Left colon (tissue), 2 donors: ENCODE data around the gene MCC. TPM values are rescaled to one million over a fixed set of nuclear protein-coding genes. Genes with fewer than 3 reads are reported as not detected.

Experiments used
- ATAC-seq: fragments of 200-7000 bp; cut with Tn5 transposase; one replicate; pipeline ENCODE4 v1.9.1; 2020; ENCODE audit warnings: mild to moderate bottlenecking, moderate library complexity
- DNase-seq, 2 donors: peaks; one replicate each; pipeline ENCODE4 v3.0.0-alpha.2; 2020
- intact Hi-C, 2 donors: fragments of 100-400 bp; cut with DNase I in 1 of 2; cut with micrococcal nuclease in 1 of 2; formaldehyde crosslinking; loops; one replicate each; pipeline versions ENCODE4 v1.11.2 to v1.14.0; 2022; cut with DNase I, micrococcal nuclease
- total RNA-seq, 2 donors: library from RNA; stranded (reverse); fragmentation: NEBNext Ultra II Directional; extraction: Animal tissue kit (Norgen Biotek cat#: 25700); gene quantifications; one replicate each; pipeline ENCODE4 v1.2.1, GENCODE V29; 2021
- donor health status: DM: no; HTN: no; CAD: no.
- donor health status: DM: yes; HTN: yes; CAD: no.

Gene MCC
- total RNA-seq, 2 donors from 2014 or later: 1.9 to 4.3 TPM

DNA sequence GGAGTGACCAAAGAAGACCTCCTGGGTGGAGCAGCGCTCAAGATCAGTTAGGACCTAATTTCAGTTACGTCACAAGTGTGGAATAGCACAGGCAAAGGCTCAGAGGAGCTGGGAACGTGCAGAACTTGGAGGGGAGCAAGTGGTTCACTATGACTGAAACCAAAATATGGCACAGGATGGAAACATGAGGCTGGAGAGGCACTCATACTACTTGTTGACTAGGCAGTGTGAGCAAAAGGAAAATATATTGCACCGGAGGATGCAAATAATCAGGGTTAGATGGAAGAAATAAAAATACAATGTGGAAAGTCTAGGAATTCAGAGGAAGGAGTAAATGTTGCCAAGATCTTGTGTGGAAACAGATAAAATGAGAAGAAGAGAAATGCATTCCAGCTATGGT is 363.3 kb downstream of the MCC start:
- ATAC-seq (no peak), DNase-seq (no peak)
- intact Hi-C loops: no loop called here

- DNase-seq (no peak), ATAC-seq (no peak)
- intact Hi-C loops: no loop called here
Measured at GRCh38 chr5:113124265-113124664, 364.0 kb downstream of the MCC start.

DNA sequence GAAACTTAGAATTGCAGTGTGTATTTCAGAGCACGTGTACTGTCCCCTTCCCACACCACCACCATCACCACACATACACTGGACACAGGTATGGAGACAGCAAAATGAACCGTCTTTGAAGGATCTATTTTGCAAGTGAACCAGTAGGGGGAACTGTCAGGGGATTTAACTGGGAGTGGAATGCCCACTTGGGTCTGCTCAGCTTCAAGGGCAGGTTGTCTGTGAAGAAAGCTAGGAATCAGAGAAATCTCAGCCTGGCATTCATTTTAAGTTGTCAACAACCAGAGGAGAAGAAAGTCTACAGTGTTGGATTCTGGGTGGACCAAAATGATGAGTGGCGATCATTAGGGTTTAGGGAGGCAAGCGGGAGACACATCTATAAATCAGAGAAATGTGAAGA is 364.6 kb downstream of the MCC start:
- DNase-seq (no peak), ATAC-seq (no peak)
- intact Hi-C loops: no loop called here

DNA sequence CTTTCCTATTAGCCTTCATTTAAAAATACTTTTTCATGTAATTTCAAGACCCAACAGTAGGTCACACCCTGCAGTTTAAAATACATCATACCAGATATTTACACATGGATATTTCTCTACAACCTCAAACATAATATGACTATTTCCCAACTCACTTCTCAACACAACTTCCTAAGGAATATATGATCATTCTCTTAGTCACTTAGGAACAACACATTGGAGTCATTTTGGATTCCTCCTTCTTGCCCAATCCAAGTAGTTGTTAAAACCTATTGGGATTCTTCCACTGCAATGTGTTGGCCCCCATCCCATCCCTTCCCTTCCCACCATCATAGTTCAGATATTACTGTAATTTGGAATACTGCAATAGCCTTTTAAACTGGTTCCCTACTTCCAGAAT is 366.2 kb downstream of the MCC start:
- intact Hi-C loops: no loop called here
- no peak for ATAC-seq
- DNase-seq: no peak

DNA sequence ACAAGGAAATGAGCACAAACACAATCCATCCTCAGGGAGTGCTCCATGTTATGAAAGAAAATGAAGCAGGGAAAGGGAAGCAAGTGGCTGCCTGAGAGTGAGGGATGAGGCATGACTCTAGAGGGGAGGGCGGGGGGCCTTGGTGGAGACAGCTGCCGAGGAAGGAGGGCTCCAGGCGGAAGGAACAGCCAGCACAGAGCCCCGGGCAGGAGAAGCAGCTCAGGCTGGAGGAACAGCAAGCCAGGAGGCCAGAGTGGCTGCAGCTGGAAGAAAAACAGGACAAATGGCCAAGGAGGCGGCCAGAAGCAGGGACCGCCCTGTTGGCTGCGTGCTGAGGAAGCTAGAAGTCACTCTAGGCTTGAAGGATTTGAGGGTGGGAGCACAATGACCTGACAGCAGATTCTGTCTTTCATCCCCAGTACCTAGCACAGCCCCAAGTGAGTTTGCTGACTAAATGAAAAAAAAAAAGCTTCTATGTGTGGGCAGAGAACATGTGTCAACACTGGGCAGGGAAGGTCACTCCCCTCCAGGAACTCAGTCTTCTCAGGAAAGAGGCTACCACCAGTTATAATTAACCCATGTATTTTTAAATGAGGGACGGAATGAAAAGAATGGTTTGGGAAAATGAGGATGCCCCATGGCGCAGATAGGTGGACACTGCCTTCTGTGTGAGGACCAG is 368.9 kb downstream of the MCC start:
- ATAC-seq (peak; percentile 15), DNase-seq (peak; percentile 31 to 36)
- intact Hi-C loops: no loop called here

GRCh38 chr5:113118765-113119164 is 369.5 kb downstream of the MCC start:
- ATAC-seq (no peak), DNase-seq (no peak)
- intact Hi-C loops: no loop called here

DNA sequence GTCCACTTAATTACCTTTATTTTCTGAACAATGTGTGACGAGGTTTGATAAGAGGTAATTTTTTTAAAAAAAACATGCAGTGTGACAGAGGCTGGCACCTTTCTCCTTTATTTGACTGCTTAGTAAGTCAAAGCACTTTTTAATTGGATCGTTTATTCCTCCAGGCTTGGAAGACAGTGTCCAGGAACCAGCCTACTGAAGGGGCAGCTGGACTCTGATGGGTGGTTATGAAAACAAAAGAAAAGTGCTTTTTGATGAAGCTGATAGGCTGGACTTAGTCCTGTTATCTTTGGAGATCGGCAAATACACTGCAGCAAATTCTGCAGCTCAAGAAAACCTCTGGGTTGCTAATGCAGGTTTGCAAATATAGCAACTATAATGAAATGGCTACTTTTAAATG is 370.0 kb downstream of the MCC start:
- no peak for DNase-seq
- intact Hi-C loops: no loop called here
- no peak for ATAC-seq

GRCh38 chr5:113117543-113118115 is 370.6 kb downstream of the MCC start:
- intact Hi-C loops: no loop called here
- DNase-seq (no peak), ATAC-seq (no peak)

DNA sequence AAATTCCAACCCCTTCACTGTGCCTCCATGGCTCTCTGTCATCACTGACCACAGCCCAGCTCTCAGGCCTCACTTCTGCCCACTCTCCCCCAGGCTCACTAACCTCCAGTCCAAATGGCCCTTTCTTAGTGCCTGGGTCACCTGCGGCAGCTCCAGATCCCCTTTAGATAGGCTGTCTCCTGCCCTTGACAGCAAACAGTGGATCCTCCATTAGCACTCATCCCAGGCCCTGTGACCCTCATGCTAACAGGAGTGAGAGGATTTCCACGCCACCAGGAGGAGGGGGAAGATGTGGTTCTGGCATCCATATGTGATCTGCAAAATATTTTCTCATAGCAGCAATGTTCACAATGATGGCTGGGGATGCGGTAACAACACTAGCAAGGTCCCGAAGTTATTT is 372.3 kb downstream of the MCC start:
- ATAC-seq: no peak
- no peak for DNase-seq
- intact Hi-C loops: no loop called here

GRCh38 chr5:113115061-113115460 is 373.2 kb downstream of the MCC start:
- DNase-seq: no peak
- intact Hi-C loops: no loop called here
- no peak for ATAC-seq

DNA sequence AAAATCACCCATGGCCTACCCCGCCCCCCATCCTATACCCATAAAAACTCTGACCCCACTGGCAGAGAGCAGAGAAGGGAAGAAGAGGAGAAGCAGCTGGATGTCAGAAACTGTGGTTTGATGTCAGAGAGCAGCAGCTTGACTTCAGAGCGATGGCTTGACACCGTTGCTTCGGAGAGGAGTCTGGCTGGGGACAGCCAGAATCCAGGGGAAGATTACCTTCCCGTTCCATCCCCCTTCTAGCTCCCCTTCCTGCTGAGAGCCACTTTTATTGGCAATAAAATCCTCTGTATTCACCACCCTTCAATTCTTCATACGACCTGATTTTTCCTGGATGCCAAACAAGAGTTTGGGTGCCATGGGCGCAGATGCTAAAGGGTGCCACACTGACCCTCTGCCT is 373.7 kb downstream of the MCC start:
- ATAC-seq (no peak), DNase-seq (no peak)
- intact Hi-C loops: no loop called here

GRCh38 chr5:113112435-113112834 is 375.8 kb downstream of the MCC start:
- no peak for DNase-seq
- intact Hi-C loops: no loop called here
- ATAC-seq: no peak

DNA sequence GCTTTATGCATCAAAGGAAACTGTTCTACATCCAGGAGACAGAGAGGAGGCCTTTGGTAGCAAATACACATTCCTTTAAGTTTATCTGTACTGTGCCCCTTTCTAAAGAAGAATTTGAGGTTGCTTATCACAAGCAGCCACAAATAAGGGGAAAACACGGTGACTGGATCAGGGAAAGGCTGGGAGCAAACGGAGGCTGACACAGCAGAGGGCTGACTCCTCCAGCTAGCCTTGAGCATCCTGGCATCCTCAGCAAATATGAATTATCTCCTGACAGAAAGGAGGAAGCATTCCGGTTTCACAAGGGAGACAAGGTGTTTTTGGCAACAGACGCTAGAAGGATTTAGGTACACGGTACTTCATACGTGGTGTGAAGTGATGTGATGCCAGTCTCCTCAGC is 378.1 kb downstream of the MCC start:
- no peak for DNase-seq
- intact Hi-C loops: no loop called here
- ATAC-seq: no peak

DNA sequence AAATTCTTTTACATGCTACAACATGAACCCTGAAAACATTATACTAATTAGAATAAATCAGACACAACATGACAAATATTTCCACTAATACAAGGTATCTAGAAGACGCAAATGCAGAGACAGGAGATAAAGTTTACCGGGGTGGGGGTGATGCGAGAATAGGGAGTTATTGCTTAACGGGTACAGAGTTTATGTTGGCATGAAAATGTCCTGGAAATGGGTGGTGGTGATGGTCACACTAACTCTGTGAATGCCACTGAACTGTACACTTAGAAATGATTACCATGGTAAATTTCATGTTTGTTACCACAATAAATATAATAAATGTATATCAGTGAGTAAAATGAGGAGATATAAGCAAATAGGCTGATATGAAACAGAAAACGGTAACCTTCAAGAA is 378.9 kb downstream of the MCC start:
- intact Hi-C loops: no loop called here
- no peak for DNase-seq
- ATAC-seq: no peak

DNA sequence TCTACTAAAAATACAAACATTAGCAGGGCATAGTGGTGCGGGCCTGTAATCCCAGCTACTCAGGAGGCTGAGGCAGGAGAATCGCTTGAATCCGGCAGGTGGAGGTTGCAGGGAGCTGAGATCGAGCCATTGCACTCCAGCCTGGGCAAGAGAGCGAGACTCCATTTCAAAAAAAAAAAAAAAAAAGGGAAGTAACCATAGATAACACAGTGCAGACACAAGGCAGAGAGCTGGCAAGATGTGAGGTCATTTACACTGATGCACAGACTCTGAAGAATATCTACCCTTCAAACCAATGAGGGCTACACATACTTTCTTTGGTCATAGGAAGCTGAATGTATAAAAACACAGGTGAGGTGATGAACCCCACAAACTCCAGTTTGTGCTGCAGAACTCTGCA is 379.8 kb downstream of the MCC start:
- DNase-seq (no peak), ATAC-seq (no peak)
- intact Hi-C loops: no loop called here

- intact Hi-C loops: no loop called here
- ATAC-seq: no peak
- no peak for DNase-seq
Measured at GRCh38 chr5:113106821-113107220, 381.4 kb downstream of the MCC start.

GRCh38 chr5:113105693-113106280 is 382.5 kb downstream of the MCC start:
- DNase-seq (no peak), ATAC-seq (no peak)
- intact Hi-C loops: no loop called here

GRCh38 chr5:113103330-113103729 is 384.9 kb downstream of the MCC start:
- no peak for DNase-seq
- ATAC-seq: no peak
- intact Hi-C loops: no loop called here

DNA sequence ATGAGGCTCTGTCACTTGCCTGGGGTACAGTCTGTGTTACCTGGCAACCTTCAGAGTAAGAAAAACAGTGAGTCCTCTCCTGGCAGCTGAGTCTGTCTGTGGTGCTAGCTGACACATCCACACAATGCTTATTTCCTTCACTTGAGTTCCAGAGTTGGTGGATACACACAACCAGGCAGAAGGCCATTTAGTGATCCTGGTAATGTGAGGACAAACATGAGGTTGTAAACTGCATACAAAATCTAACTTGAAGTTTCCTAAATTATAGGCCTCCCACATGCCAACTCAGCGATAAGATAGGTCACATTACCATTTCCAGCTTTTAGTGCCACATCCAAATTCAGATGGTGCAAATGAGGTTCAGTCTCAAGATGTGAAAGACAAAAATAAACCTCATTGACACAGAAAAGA is 386.1 kb downstream of the MCC start:
- ATAC-seq (no peak), DNase-seq (no peak)
- intact Hi-C loops: no loop called here

DNA sequence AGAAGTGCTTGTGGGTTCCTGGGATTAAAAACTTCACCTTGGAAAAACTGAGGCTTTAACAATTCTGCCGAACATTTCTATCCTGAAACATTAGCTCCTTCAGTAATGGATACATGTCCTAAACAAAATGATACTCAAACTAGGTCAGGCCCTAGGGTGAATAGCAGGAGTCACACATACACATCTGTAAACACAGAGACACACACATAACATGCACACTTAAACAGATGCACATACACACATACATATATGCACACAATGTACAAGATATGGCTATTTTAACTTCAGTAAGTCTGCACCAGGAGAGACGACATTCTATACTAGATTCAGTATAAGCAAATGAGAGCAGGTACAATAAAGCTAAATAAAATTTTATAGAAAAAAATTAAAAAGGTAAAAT is 387.3 kb downstream of the MCC start:
- intact Hi-C loops: no loop called here
- DNase-seq (no peak), ATAC-seq (no peak)

- intact Hi-C loops: no loop called here
- DNase-seq: no peak
Measured at GRCh38 chr5:113099822-113100221, 388.4 kb downstream of the MCC start.

More at GRCh38 chr5:113099822-113100221, 388.4 kb downstream of the MCC start:
- no peak for ATAC-seq
